Glutamatergic neuron (in vitro differentiated cells): ENCODE measurements around the gene GNG7. TPM values are rescaled to one million over a fixed set of nuclear protein-coding genes. Genes with fewer than 3 reads are reported as not detected.
"Not testable (repeated sequence)": the region's sequence is repeated elsewhere in the genome, so short reads cannot be mapped to it uniquely, and the experiment has no call there.

Source experiments
- DNase-seq: peaks from one replicate; pipeline ENCODE4 v3.0.0; 2022
- H3K27ac Mint-ChIP-seq: one replicate; pipeline ENCODE4 v1.8.0; 2020; ENCODE audit warnings: mild to moderate bottlenecking, mixed read lengths, inconsistent platforms; ENCODE audit not compliant: unreplicated experiment
- H3K27me3 Mint-ChIP-seq: one replicate; pipeline ENCODE4 v1.8.0; 2020; ENCODE audit warnings: mild to moderate bottlenecking, moderate library complexity, mixed read lengths, inconsistent platforms; ENCODE audit not compliant: unreplicated experiment
- H3K36me3 Mint-ChIP-seq: one replicate; pipeline ENCODE4 v1.8.0; 2020; ENCODE audit warnings: mild to moderate bottlenecking, mixed read lengths, inconsistent platforms; ENCODE audit not compliant: unreplicated experiment
- H3K4me1 Mint-ChIP-seq: one replicate; pipeline ENCODE4 v1.8.0; 2020; ENCODE audit warnings: mild to moderate bottlenecking, low read depth, mixed read lengths, inconsistent platforms; ENCODE audit not compliant: unreplicated experiment
- H3K4me3 Mint-ChIP-seq: one replicate; pipeline ENCODE4 v1.8.0; 2020; ENCODE audit warnings: mild to moderate bottlenecking, mixed read lengths, inconsistent platforms; ENCODE audit not compliant: unreplicated experiment
- H3K9me3 Mint-ChIP-seq: one replicate; pipeline ENCODE4 v1.8.0; 2020; ENCODE audit warnings: mild to moderate bottlenecking, moderate library complexity, mixed read lengths, inconsistent platforms; ENCODE audit not compliant: unreplicated experiment
- total RNA-seq: library from RNA; stranded (reverse); fragmentation: NEBNext Ultra II Directional; extraction: Animal tissue kit (Norgen Biotek cat#: 25700); gene quantifications from one replicate; pipeline ENCODE4 v1.2.1, GENCODE V29; 2021; ENCODE audit not compliant: unreplicated experiment
- TF ChIP-seq, protein P1 (sequence below): fragments of 200-600 bp; sonication (generic); IDR thresholded peaks from one replicate; pipeline ENCODE4 v1.5.0; 2021; ENCODE audit not compliant: partially characterized antibody, unreplicated experiment

GNG7 gene
- total RNA-seq, 1 donor from 2014 or later = 8.0 TPM

DNA sequence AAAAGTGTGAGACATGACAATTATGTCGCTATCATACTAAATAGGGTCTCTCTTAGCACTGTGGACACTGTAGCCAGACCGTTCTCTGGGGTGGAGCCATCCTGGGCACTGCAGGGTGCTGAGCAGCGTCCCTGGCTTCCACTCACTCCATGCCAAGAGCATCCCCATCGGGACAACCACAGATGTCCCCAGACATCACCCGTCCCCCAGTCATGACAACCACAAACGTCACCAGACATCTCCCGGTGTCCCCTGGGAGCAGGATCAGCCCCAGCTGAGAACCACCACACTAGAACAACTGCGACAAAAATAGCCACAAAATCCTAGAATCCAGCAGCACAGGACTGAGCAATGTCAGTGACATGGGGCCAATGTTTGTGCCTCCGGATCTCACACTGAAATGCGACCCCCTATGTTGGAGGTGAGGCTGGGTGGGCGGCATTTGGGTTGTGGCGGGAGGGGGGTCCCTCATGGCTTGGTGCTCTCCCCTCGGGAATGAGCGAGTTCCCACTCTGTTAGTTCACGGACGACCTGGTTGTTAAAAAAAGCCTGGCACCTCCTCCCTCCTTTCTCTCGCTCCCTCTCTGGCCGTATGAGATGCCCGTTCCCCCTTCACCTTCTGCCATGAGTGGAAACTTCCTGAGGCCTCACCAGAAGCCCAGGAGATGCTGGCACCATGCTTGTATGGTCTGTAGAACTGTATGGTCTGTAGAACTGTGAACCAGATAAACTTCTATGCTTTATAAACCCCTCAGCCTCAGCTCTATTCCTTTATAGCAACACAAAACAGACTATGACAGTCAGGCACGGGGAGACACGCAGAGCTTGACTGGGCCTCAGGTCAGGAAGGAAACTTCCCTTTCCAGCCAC lies 132.7 kb downstream of the GNG7 start:
- TF ChIP-seq, protein P1, sequence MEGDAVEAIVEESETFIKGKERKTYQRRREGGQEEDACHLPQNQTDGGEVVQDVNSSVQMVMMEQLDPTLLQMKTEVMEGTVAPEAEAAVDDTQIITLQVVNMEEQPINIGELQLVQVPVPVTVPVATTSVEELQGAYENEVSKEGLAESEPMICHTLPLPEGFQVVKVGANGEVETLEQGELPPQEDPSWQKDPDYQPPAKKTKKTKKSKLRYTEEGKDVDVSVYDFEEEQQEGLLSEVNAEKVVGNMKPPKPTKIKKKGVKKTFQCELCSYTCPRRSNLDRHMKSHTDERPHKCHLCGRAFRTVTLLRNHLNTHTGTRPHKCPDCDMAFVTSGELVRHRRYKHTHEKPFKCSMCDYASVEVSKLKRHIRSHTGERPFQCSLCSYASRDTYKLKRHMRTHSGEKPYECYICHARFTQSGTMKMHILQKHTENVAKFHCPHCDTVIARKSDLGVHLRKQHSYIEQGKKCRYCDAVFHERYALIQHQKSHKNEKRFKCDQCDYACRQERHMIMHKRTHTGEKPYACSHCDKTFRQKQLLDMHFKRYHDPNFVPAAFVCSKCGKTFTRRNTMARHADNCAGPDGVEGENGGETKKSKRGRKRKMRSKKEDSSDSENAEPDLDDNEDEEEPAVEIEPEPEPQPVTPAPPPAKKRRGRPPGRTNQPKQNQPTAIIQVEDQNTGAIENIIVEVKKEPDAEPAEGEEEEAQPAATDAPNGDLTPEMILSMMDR = no peak
- H3K27ac Mint-ChIP-seq = no peak overlapping the region
- H3K4me1 Mint-ChIP-seq = peaks cover 2% of the 10 kb centered on the region
- H3K27me3 Mint-ChIP-seq = peaks cover 2% of the 10 kb centered on the region
- no peak overlapping the region for H3K4me3 Mint-ChIP-seq
- DNase-seq = no peak
- H3K9me3 Mint-ChIP-seq = peaks cover 8% of the 10 kb centered on the region
- peaks cover 5% of the 10 kb centered on the region for H3K36me3 Mint-ChIP-seq

DNA sequence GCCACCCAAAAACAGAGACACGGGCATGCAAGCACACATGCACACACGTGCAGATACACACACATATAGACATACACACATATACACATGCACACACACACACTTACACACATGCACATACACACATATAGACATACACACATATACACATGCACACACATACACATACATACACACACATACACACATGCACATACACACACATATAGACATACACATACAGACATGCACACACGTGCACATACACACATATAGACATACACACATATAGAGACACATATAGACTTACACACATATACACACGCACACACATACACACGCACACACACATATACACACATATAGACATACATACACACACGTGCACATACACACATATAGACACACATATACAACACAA lies 134.5 kb downstream of the GNG7 start:
- H3K27ac Mint-ChIP-seq = no peak overlapping the region
- no peaks in the 10 kb centered on the region for H3K27me3 Mint-ChIP-seq
- no peak overlapping the region for H3K4me3 Mint-ChIP-seq
- TF ChIP-seq, protein P1 = no peak
- no peak for DNase-seq
- peaks cover 6% of the 10 kb centered on the region for H3K9me3 Mint-ChIP-seq
- H3K4me1 Mint-ChIP-seq = peaks cover 2% of the 10 kb centered on the region
- peaks cover 5% of the 10 kb centered on the region for H3K36me3 Mint-ChIP-seq

DNA sequence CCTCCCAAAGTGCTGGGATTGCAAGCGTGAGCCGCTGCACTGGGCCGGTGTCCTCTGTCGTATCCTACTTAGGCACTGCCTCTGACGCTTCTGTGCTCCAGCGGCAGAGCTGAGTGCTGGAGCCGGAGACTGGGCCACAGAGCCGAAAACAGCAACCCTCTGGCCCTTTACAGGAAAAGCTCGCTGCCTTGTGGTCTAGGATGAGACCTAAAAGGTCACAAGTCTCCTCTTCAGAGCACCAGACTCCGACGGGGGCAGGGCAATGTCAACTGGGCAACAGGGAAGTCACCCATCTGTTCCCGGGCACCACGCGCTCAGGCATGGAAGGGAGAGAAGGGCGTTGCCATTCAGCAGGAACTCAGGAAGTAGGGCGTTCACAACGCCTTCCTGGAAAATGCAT lies 134.9 kb downstream of the GNG7 start:
- peaks cover 6% of the 10 kb centered on the region for H3K9me3 Mint-ChIP-seq
- no peaks in the 10 kb centered on the region for H3K27me3 Mint-ChIP-seq
- no peak for DNase-seq
- H3K36me3 Mint-ChIP-seq = peaks cover 5% of the 10 kb centered on the region
- no peak overlapping the region for H3K27ac Mint-ChIP-seq
- no peak overlapping the region for H3K4me3 Mint-ChIP-seq
- peaks cover 2% of the 10 kb centered on the region for H3K4me1 Mint-ChIP-seq
- TF ChIP-seq, protein P1 = no peak

DNA sequence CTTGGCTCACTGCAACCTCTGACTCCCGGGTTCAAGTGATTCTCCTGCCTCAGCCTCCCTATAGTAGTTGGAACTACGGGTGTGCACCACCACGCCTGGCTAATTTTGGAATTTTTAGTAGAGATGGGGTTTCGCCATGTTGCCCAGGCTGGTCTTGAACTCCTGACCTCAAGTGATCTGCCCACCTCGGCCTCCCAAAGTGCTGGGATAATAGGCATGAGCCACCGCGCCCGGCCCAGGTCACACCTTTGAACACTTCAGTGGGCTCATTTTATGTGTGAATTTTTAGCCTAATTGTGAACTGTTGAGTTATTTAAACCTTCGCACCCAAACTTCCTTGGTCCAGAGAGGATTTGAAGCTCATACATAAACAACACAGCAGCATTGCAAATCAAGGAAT lies 138.9 kb downstream of the GNG7 start:
- H3K4me3 Mint-ChIP-seq, DNase-seq, H3K27ac Mint-ChIP-seq, H3K4me1 Mint-ChIP-seq, H3K36me3 Mint-ChIP-seq, H3K9me3 Mint-ChIP-seq, H3K27me3 Mint-ChIP-seq: not testable (repeated sequence)

DNA sequence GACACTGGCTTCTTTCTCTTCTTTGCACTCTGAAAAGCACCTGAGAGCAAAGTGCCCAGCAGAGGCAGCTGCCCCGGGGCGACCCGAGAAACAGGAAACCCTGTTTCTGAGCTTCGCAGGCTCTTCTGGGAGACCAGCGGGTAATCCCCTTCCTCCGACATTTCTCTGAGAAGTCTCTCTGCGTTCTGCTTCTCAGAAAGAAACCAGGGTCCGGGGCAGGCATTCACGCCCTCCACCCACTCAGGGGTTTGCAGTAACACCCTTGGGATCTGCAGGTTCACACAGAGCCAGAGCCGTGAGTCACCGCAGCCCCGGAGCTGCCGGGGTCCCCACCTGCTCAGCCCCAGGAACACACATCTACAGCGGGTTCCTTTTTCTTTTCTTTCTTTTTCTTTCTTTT lies 140.6 kb downstream of the GNG7 start:
- Mint-ChIP-seq H3K4me1 (peaks cover 3% of the 10 kb centered on the region), H3K27ac (no peak overlapping the region), H3K9me3 (peaks cover 3% of the 10 kb centered on the region), H3K27me3 (peaks cover 8% of the 10 kb centered on the region), H3K36me3 (no peaks in the 10 kb centered on the region), H3K4me3 (no peak overlapping the region)
- TF ChIP-seq, protein P1 = no peak
- no peak for DNase-seq
